Osteoblast (primary cell): ENCODE results near the gene ETV1. TPM values are rescaled to one million over a fixed set of nuclear protein-coding genes. Genes with fewer than 3 reads are reported as not detected.

Source experiments
- DNase-seq: peaks from one replicate; pipeline ENCODE4 v3.0.0; 2011; ENCODE audit warnings: low spot score, mixed read lengths; ENCODE audit not compliant: insufficient read length; ENCODE audit errors: missing footprints
- H2AFZ ChIP-seq: 2 replicates; pipeline ENCODE4 v1.6.0; 2011; ENCODE audit warnings: mild to moderate bottlenecking, low read length
- H3K27ac ChIP-seq: 2 replicates; pipeline ENCODE4 v1.5.1; 2011; ENCODE audit warnings: mild to moderate bottlenecking, low read depth, low read length, moderate library complexity
- H3K27me3 ChIP-seq: 2 replicates; pipeline ENCODE4 v1.6.0; 2012; ENCODE audit warnings: mild to moderate bottlenecking, control low read depth, inconsistent platforms, low read length, moderate library complexity; ENCODE audit not compliant: insufficient read depth
- H3K36me3 ChIP-seq: 2 replicates; pipeline ENCODE4 v1.5.1; 2011; ENCODE audit warnings: mild to moderate bottlenecking, low read length, control low read depth, moderate library complexity; ENCODE audit not compliant: insufficient read depth
- H3K4me1 ChIP-seq: 2 replicates; pipeline ENCODE4 v1.5.1; 2011; ENCODE audit warnings: mild to moderate bottlenecking, low read length, control low read depth, moderate library complexity; ENCODE audit not compliant: insufficient read depth
- H3K4me2 ChIP-seq: 2 replicates; pipeline ENCODE4 v1.6.0; 2011; ENCODE audit warnings: mild to moderate bottlenecking, low read length; ENCODE audit not compliant: insufficient read depth
- H3K4me3 ChIP-seq: fragments of 200-600 bp; sonication (generic); 3 replicates; pipeline ENCODE4 v1.5.1; 2012; ENCODE audit warnings: mild to moderate bottlenecking, low read length, inconsistent platforms; ENCODE audit not compliant: insufficient read depth
- H3K79me2 ChIP-seq: 2 replicates; pipeline ENCODE4 v1.6.0; 2012; ENCODE audit warnings: mild to moderate bottlenecking, low read length, control low read depth, inconsistent platforms; ENCODE audit not compliant: insufficient read depth
- H3K9me3 ChIP-seq: 2 replicates; pipeline ENCODE4 v1.5.1; 2011; ENCODE audit warnings: low read depth, low read length, control low read depth
- H4K20me1 ChIP-seq: 2 replicates; pipeline ENCODE4 v1.6.0; 2012; ENCODE audit warnings: mild to moderate bottlenecking, low read length, control low read depth; ENCODE audit not compliant: insufficient read depth
- CTCF ChIP-seq: IDR thresholded peaks from 2 replicates; pipeline ENCODE4 v1.5.1; 2011; ENCODE audit warnings: mild to moderate bottlenecking, low read depth, low read length, moderate library complexity; ENCODE audit errors: extremely low read depth
- total RNA-seq: library from RNA; depleted of rRNA; stranded (reverse); fragments of >200 nt; gene quantifications from 2 replicates; pipeline ENCODE4 v1.2.3, GENCODE V29; 2012

Gene ETV1
- total RNA-seq, 1 donor = 15.9 TPM

DNA sequence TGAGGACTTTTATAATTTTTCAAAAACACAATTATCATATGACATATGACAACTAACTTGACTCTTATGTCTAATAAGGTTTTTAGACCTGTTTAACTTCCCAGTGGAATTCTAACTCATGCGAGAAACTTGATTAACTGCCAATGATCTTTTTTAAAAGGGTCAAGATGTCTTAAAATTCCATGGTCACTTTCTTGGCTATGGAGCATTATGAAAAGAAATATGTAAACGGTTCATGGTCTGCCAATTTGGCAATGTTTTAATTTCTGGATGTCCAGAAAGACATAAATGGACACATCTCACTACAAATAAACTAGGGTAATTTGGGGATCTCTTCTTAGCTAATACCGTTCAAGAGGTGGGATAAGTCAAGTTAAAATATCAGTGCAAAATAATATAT lies 5.4 kb downstream of the ETV1 start:
- no peak overlapping the region for H3K4me2 ChIP-seq
- DNase-seq = no peak
- peaks cover 32% of the 10 kb centered on the region for H3K4me1 ChIP-seq
- H2AFZ ChIP-seq = no peak overlapping the region
- no peak for TF ChIP-seq CTCF
- H3K36me3 ChIP-seq = no peaks in the 10 kb centered on the region
- H3K79me2 ChIP-seq = peaks cover 5% of the 10 kb centered on the region
- H4K20me1 ChIP-seq = no peaks in the 10 kb centered on the region
- no peak overlapping the region for H3K27ac ChIP-seq
- H3K9me3 ChIP-seq = no peaks in the 10 kb centered on the region
- H3K27me3 ChIP-seq = no peaks in the 10 kb centered on the region
- no peak overlapping the region for H3K4me3 ChIP-seq

DNA sequence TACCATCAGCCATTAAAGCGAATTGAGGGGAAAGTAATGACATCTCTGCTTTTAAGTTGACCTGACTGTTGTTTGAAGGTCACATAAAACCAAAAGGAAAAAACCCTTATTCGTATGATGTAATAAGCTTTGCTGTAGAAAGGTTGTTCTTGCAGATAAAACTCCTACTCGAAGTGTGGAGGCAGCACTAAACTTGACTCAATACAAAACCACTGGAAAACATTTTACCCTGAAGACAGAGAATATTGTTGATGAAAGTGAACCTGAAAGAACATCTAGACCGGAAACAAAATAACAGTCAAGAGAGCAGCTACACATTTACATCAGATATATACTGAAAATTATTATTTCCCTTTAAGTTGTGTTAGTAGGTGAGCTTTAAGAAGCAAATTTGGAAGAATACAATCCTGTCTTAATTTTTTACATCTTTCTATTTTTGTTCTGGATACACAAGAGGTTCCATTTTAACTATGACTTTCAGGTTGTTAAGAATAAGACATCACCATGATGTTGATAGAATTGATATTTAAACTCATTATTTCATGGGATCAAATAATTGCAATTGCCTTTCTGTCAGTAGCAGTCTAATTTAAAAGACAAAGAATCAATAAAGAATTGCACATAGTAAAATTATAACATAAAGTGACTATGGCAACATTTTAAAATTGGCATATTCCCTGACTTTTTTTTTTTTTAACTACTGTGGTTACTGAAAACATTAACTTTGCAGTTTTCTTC lies 6.4 kb downstream of the ETV1 start:
- Histone ChIP-seq H3K27ac (no peak overlapping the region), H3K79me2 (peaks cover 3% of the 10 kb centered on the region), H3K36me3 (no peaks in the 10 kb centered on the region), H4K20me1 (no peaks in the 10 kb centered on the region), H3K27me3 (no peaks in the 10 kb centered on the region), H3K4me2 (no peak overlapping the region), H3K4me3 (no peak overlapping the region), H3K9me3 (no peaks in the 10 kb centered on the region), H2AFZ (no peak overlapping the region), H3K4me1 (peaks cover 29% of the 10 kb centered on the region)
- DNase-seq = no peak
- no peak for TF ChIP-seq CTCF

GRCh38 chr7:13981070-13981469 lies 8.4 kb downstream of the ETV1 start:
- Histone ChIP-seq H3K27ac (peak overlapping the region; percentile 72), H3K36me3 (no peaks in the 10 kb centered on the region), H3K4me2 (peak overlapping the region; percentile 53), H3K4me1 (peaks cover 28% of the 10 kb centered on the region), H4K20me1 (no peaks in the 10 kb centered on the region), H2AFZ (no peak overlapping the region), H3K4me3 (no peak overlapping the region), H3K79me2 (peaks cover 3% of the 10 kb centered on the region), H3K9me3 (no peaks in the 10 kb centered on the region), H3K27me3 (no peaks in the 10 kb centered on the region)
- DNase-seq = peak; percentile 84
- TF ChIP-seq CTCF = no peak

DNA sequence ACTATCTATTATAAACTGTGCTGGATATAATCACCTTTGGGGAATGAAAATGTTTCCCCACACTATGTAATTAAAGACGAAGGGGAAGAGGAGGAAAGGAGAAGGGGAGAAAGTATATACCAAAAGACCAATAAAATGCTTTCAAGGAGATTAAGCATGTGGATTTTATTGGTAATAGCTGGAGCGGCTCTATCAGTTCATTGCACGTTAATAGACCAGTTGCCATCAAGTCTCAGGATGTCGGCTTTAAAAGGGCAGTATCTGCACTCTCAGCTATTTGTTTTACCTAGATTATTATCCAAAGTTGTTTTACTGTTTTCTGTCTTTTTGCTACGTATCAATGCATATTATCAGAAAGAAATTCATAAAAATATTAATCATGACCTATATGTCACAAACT lies 9.0 kb downstream of the ETV1 start:
- no peaks in the 10 kb centered on the region for H3K9me3 ChIP-seq
- no peak for TF ChIP-seq CTCF
- H3K27me3 ChIP-seq = no peaks in the 10 kb centered on the region
- H4K20me1 ChIP-seq = no peaks in the 10 kb centered on the region
- H3K36me3 ChIP-seq = no peaks in the 10 kb centered on the region
- H3K4me3 ChIP-seq = no peak overlapping the region
- no peak for DNase-seq
- H3K4me2 ChIP-seq = peak overlapping the region; percentile 53
- H2AFZ ChIP-seq = no peak overlapping the region
- peaks cover 3% of the 10 kb centered on the region for H3K79me2 ChIP-seq
- H3K27ac ChIP-seq = peak overlapping the region; percentile 72
- H3K4me1 ChIP-seq = peaks cover 27% of the 10 kb centered on the region
